Vagina (tissue), 2 donors: Measurements from ENCODE around the gene RASGRF2.

Experiments
- CTCF ChIP-seq, 3 experiments: fragments of 450-650 bp in 2 of 3; fragments of 200-600 bp in 1 of 3; sonication (generic) in 1 of 3; IDR thresholded peaks; one replicate each; pipeline ENCODE4 v1.5.1; 2017 to 2019; ENCODE audit warnings: antibody characterized with exemption in 3 of 3, mild to moderate bottlenecking in 2 of 3, moderate library complexity in 2 of 3
- POLR2A ChIP-seq, 2 donors: fragments of 450-650 bp; IDR thresholded peaks; one replicate each; pipeline ENCODE4 v1.6.1; 2017; ENCODE audit warnings: antibody characterized with exemption in 2 of 2, mild to moderate bottlenecking in 2 of 2, moderate library complexity in 2 of 2

DNA sequence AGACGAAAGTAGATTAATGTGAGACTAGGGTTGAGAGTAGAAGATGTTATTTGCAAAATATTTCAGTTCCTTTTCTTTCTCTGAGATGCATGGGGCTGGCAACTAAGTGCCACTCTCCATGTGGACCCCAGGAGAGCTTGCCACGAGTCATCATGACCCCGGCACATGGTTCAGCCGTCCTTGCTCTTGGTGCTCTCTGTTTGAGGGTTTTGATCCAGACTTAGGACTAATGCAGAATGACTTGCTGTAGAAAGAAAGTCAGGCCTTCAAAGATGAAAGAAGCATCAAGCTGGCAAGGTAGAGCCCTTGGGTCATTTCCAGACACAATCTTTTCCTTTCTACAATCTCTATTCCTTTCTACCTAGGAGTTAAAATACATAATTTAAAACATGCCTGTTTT lies 84.7 kb downstream of the RASGRF2 start:
- no peak for TF ChIP-seq CTCF (IDR thresholded peaks at IDR 0.05)
- TF ChIP-seq POLR2A (IDR thresholded peaks at IDR 0.05) = no peak
